ENCODE measurements around the gene TOMM40. TPM values are rescaled to one million over a fixed set of nuclear protein-coding genes. Genes with fewer than 3 reads are reported as not detected.
"Not testable (repeated sequence)": the region's sequence is repeated elsewhere in the genome, so short reads cannot be mapped to it uniquely, and the experiment has no call there.

Gene TOMM40
- total and polyA plus RNA-seq, 4 donors, result 27.0 to 34.4 (median 30.6) TPM

GRCh38 chr19:44879309-44880065, 11.6 kb upstream of the TOMM40 start:
- TF ChIP-seq FOXA2 (IDR thresholded peaks at IDR 0.05) (no peak), NR2F2 (IDR thresholded peaks at IDR 0.05) (no peak), EGR1 (IDR thresholded peaks at IDR 0.05; ENCODE audit: low read depth in 2 of 2) (no peak), SP1 (IDR thresholded peaks at IDR 0.05) (no peak), ZBTB33 (IDR thresholded peaks at IDR 0.05) (no peak), JUND (IDR thresholded peaks at IDR 0.05) (no peak), YY1 (IDR thresholded peaks at IDR 0.05) (no peak)
- no peak overlapping the region for H3K4me3 ChIP-seq (ENCODE audit: low read depth in 1 of 3, low read length in 3 of 3)
- H3K27ac ChIP-seq (ENCODE audit: low read depth in 1 of 2, low read length in 2 of 2), result no peak overlapping the region
- H3K9me3 ChIP-seq (ENCODE audit: control insufficient read depth in 4 of 4, low read length in 3 of 4), result no peaks in the 10 kb centered on the region
- 84% methylated on average over 18 of the region's 18 CpGs for WGBS
- DNase-seq (ENCODE audit: low spot score), result no peak
- peaks cover 8 to 39% (median 17%) of the 10 kb centered on the region in 4 donors for H3K36me3 ChIP-seq (ENCODE audit: control insufficient read depth in 4 of 4, insufficient read depth in 3 of 4, low read depth in 1 of 4, low read length in 3 of 4)
- H3K4me1 ChIP-seq (ENCODE audit: control insufficient read depth in 4 of 4, insufficient read depth in 4 of 4, low read length in 3 of 4), result no peaks in the 10 kb centered on the region
- no peaks in the 10 kb centered on the region for H3K27me3 ChIP-seq (ENCODE audit: control insufficient read depth in 4 of 4, insufficient read depth in 4 of 4, low read length in 3 of 4)
- H3K9ac ChIP-seq (ENCODE audit: low read depth in 1 of 2, low read length in 2 of 2), result no peak overlapping the region

- Histone ChIP-seq H3K27me3 (ENCODE audit: control insufficient read depth in 4 of 4, insufficient read depth in 4 of 4, low read length in 3 of 4) (no peaks in the 10 kb centered on the region), H3K4me3 (ENCODE audit: low read depth in 1 of 3, low read length in 3 of 3) (no peak overlapping the region), H3K9me3 (ENCODE audit: control insufficient read depth in 4 of 4, low read length in 3 of 4) (no peaks in the 10 kb centered on the region), H3K4me1 (ENCODE audit: control insufficient read depth in 4 of 4, insufficient read depth in 4 of 4, low read length in 3 of 4) (no peaks in the 10 kb centered on the region), H3K36me3 (ENCODE audit: control insufficient read depth in 4 of 4, insufficient read depth in 3 of 4, low read depth in 1 of 4, low read length in 3 of 4) (peaks cover 1 to 33% (median 8%) of the 10 kb centered on the region in 4 donors), H3K9ac (ENCODE audit: low read depth in 1 of 2, low read length in 2 of 2) (no peak overlapping the region), H3K27ac (ENCODE audit: low read depth in 1 of 2, low read length in 2 of 2) (no peak overlapping the region)
- DNase-seq (ENCODE audit: low spot score), result no peak
- no peak for TF ChIP-seq TAF1 (conservative IDR thresholded peaks at IDR 0.05)
- no peak for TF ChIP-seq FOXA2 (IDR thresholded peaks at IDR 0.05)
- no peak for TF ChIP-seq RXRA (IDR thresholded peaks at IDR 0.05)
- TF ChIP-seq REST (IDR thresholded peaks at IDR 0.05), result no peak
- TF ChIP-seq CTCF (IDR thresholded peaks at IDR 0.05; ENCODE audit: low read depth, low read length, missing input control), result no peak
- TF ChIP-seq SP1 (IDR thresholded peaks at IDR 0.05), result no peak
- no peak for TF ChIP-seq MAX (IDR thresholded peaks at IDR 0.05)
- 95% methylated on average over 15 of the region's 15 CpGs for WGBS
Measured at GRCh38 chr19:44882063-44882462, 9.0 kb upstream of the TOMM40 start.

- H3K36me3 ChIP-seq (ENCODE audit: control insufficient read depth in 4 of 4, insufficient read depth in 3 of 4, low read depth in 1 of 4, low read length in 3 of 4), result peaks cover 1 to 32% (median 7%) of the 10 kb centered on the region in 4 donors
- 95% methylated on average over 19 of the region's 19 CpGs for WGBS
- not testable (repeated sequence) for H3K9me3 ChIP-seq (ENCODE audit: control insufficient read depth in 4 of 4, low read length in 3 of 4); H3K9ac ChIP-seq (ENCODE audit: low read depth in 1 of 2, low read length in 2 of 2); DNase-seq (ENCODE audit: low spot score); H3K27ac ChIP-seq (ENCODE audit: low read depth in 1 of 2, low read length in 2 of 2); H3K4me1 ChIP-seq (ENCODE audit: control insufficient read depth in 4 of 4, insufficient read depth in 4 of 4, low read length in 3 of 4); H3K4me3 ChIP-seq (ENCODE audit: low read depth in 1 of 3, low read length in 3 of 3); H3K27me3 ChIP-seq (ENCODE audit: control insufficient read depth in 4 of 4, insufficient read depth in 4 of 4, low read length in 3 of 4)
Measured at GRCh38 chr19:44882619-44883397, 8.2 kb upstream of the TOMM40 start.
